Panc1 (cell line): ENCODE data around the gene CABP2. TPM values are rescaled to one million over a fixed set of nuclear protein-coding genes. Genes with fewer than 3 reads are reported as not detected.
"Not testable (repeated sequence)": the region's sequence is repeated elsewhere in the genome, so short reads cannot be mapped to it uniquely, and the experiment has no call there.

ENCODE experiments used
- ATAC-seq: fragments of 200-7000 bp; cut with Tn5 transposase; 2 replicates; pipeline ENCODE4 v1.9.1; 2020; ENCODE audit warnings: mild to moderate bottlenecking, moderate library complexity
- BruUV-seq: library from RNA; stranded (reverse); fragments of 400-500 nt; replicated peaks from 2 replicates; lab custom pipeline; 2021; lab: Mats Ljungman, UMichigan
- CTCF ChIA-PET: fragments of 300-600 bp; sonication (Branson Sonifier 250); formaldehyde crosslinking; loops from one replicate; lab custom pipeline; 2022; ENCODE audit warnings: antibody characterized with exemption; lab: Charles Lee
- POLR2A ChIA-PET: fragments of 300-600 bp; sonication (Branson Sonifier 250); formaldehyde crosslinking; loops from one replicate; lab custom pipeline; 2022; ENCODE audit warnings: antibody characterized with exemption; lab: Charles Lee
- DNase-seq: peaks from one replicate; pipeline ENCODE4 v3.0.0-alpha.2; 2010; ENCODE audit warnings: low read depth, low spot score
- H3K27ac ChIP-seq: 2 replicates; pipeline ENCODE4 v1.5.1; 2011; ENCODE audit warnings: mild to moderate bottlenecking, low read length, inconsistent platforms
- H3K27me3 ChIP-seq: fragments of 200-500 bp; sonication (Bioruptor generic); 2 replicates; pipeline ENCODE4 v1.6.0; 2014; ENCODE audit warnings: low read length, inconsistent platforms; ENCODE audit not compliant: control insufficient read depth, insufficient read depth
- H3K36me3 ChIP-seq: fragments of 200-500 bp; sonication (Bioruptor generic); 2 replicates; pipeline ENCODE4 v1.5.1; 2014; ENCODE audit warnings: inconsistent platforms, mild to moderate bottlenecking, low read length, moderate library complexity; ENCODE audit not compliant: control insufficient read depth, insufficient read depth
- H3K4me1 ChIP-seq: 2 replicates; pipeline ENCODE4 v1.5.1; 2011; ENCODE audit warnings: inconsistent platforms, mild to moderate bottlenecking, low read length, moderate library complexity; ENCODE audit not compliant: control insufficient read depth, insufficient read depth
- H3K4me3 ChIP-seq, 2 experiments: 2 replicates each; pipeline ENCODE4 v1.5.1; 2011 to 2012; ENCODE audit warnings: low read depth in 2 of 2, low read length in 2 of 2, mild to moderate bottlenecking in 2 of 2, inconsistent platforms in 1 of 2, moderate library complexity in 1 of 2
- H3K9me3 ChIP-seq: fragments of 200-500 bp; sonication (Bioruptor generic); 2 replicates; pipeline ENCODE4 v1.5.1; 2014; ENCODE audit warnings: low read depth, mild to moderate bottlenecking, inconsistent platforms, low read length, moderate library complexity; ENCODE audit not compliant: control insufficient read depth, insufficient read depth
- POLR2AphosphoS5 ChIP-seq: IDR thresholded peaks from 2 replicates; pipeline ENCODE4 v1.6.1; 2012; ENCODE audit warnings: mild to moderate bottlenecking, low read depth, low read length, moderate library complexity
- REST ChIP-seq, 2 experiments: IDR thresholded peaks; 2 replicates each; pipeline ENCODE4 v1.6.1; 2011 to 2012; ENCODE audit warnings: low read depth in 2 of 2, control low read depth in 1 of 2, low read length in 1 of 2, mild to moderate bottlenecking in 1 of 2, moderate library complexity in 1 of 2; ENCODE audit not compliant: insufficient read depth in 1 of 2
- SIN3A ChIP-seq: IDR thresholded peaks from 2 replicates; pipeline ENCODE4 v1.6.1; 2012; ENCODE audit warnings: low read depth, mild to moderate bottlenecking, low read length, moderate library complexity, borderline replicate concordance; ENCODE audit not compliant: insufficient read depth
- TCF7L2 ChIP-seq: IDR thresholded peaks from 2 replicates; pipeline ENCODE4 v1.6.1; 2011; ENCODE audit warnings: mild to moderate bottlenecking, low read depth, low read length, inconsistent platforms
- in situ Hi-C: cut with HindIII; loops from 2 replicates; pipeline ENCODE4 v1.10.0; 2016; ENCODE audit warnings: low sequenced_read_pairs, low pct_unique_long_range_greater_than_20kb
- intact Hi-C: fragments of 100-400 bp; cut with micrococcal nuclease; formaldehyde crosslinking; loops from one replicate; pipeline ENCODE4 v1.10.0; 2022; ENCODE audit not compliant: unreplicated experiment
- total RNA-seq: library from RNA; stranded (reverse); gene quantifications from one replicate; pipeline ENCODE4 v1.2.1, GENCODE V29; 2021; ENCODE audit not compliant: unreplicated experiment
- TF ChIP-seq, protein P1 (sequence below): fragments of 450-650 bp; IDR thresholded peaks from 2 replicates; pipeline ENCODE4 v1.5.1; 2017; ENCODE audit warnings: mild to moderate bottlenecking

The CABP2 gene
- total RNA-seq, 1 experiment from 2014 or later = not detected

DNA sequence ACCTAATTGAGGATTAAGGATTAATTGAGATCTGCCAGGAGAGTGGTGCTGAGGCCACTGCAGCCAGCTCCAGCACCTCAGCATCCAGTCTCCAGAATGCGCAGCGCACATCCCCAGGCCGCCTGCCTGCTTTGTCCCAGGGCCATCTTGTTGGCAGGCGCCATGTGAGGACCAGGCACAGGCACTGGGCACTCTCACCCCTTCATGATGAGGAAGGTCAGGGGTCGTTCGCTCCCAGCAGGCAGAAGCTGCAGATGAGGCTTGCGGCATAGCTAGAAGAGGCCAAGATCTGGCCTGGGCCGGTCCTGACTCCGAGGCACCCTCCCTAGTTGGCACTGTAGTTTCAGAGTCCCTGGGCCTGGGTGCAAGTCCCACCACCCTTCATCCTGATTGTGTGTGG is 6.4 kb downstream of the CABP2 start:
- ATAC-seq (no peak), DNase-seq (no peak)
- ChIA-PET CTCF (no interaction called here), POLR2A (no interaction called here)
- Histone ChIP-seq H3K4me3 (no peak overlapping the region), H3K36me3 (no peaks in the 10 kb centered on the region), H3K27ac (no peak overlapping the region), H3K4me1 (no peaks in the 10 kb centered on the region), H3K9me3 (no peaks in the 10 kb centered on the region), H3K27me3 (no peaks in the 10 kb centered on the region)
- in situ Hi-C loops (no loop called here), intact Hi-C loops (no loop called here)
- TF ChIP-seq REST (IDR thresholded peaks at IDR 0.05; ENCODE audit: insufficient read depth in 1 of 2, low read depth in 2 of 2, low read length in 1 of 2) (no peak), TCF7L2 (no peak)
- BruUV-seq = no TSS peak

DNA sequence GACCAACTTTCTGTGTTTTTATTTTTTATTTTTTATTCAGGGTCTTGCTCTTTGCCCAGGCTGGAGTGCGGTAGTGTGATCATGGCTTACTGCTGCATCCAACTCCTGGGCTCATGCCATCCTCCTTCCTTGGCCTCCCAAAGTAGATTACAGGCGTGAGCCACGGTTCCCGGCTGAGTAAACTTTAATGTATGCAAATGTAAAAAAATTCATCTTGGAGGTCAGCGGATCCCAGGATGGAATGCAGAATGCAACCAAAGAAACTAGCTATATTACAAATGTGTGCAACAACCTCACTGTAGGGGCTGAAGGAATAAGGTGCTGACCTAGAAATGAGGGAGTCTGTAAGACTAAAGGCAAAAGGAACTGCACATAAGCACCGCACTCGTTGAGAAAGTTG is 9.1 kb downstream of the CABP2 start:
- CTCF ChIA-PET = interaction anchor here (0.7 kb wide), 1 partner anchor 21 kb away, joined by 7 read pairs; no protein-coding TSS in a partner anchor

GRCh38 chr11:67511558-67511957 is 11.7 kb downstream of the CABP2 start:
- CTCF ChIA-PET, H3K4me1 ChIP-seq, BruUV-seq, intact Hi-C loops, ATAC-seq, DNase-seq, H3K36me3 ChIP-seq, H3K27me3 ChIP-seq, H3K9me3 ChIP-seq, in situ Hi-C loops, POLR2A ChIA-PET, H3K27ac ChIP-seq, H3K4me3 ChIP-seq: not testable (repeated sequence)

More for the DNA sequence above, 9.1 kb downstream of the CABP2 start:
- Histone ChIP-seq H3K36me3 (no peaks in the 10 kb centered on the region), H3K9me3 (no peaks in the 10 kb centered on the region), H3K4me1 (peaks cover 2% of the 10 kb centered on the region; the same call in 1 of the 2 replicates), H3K27me3 (no peaks in the 10 kb centered on the region), H3K4me3 (no peak overlapping the region), H3K27ac (no peak overlapping the region)
- DNase-seq = no peak
- in situ Hi-C loops (no loop called here), intact Hi-C loops (no loop called here)
- POLR2A ChIA-PET = no interaction called here
- ATAC-seq = no peak
- no TSS peak for BruUV-seq
- TF ChIP-seq, protein P1, sequence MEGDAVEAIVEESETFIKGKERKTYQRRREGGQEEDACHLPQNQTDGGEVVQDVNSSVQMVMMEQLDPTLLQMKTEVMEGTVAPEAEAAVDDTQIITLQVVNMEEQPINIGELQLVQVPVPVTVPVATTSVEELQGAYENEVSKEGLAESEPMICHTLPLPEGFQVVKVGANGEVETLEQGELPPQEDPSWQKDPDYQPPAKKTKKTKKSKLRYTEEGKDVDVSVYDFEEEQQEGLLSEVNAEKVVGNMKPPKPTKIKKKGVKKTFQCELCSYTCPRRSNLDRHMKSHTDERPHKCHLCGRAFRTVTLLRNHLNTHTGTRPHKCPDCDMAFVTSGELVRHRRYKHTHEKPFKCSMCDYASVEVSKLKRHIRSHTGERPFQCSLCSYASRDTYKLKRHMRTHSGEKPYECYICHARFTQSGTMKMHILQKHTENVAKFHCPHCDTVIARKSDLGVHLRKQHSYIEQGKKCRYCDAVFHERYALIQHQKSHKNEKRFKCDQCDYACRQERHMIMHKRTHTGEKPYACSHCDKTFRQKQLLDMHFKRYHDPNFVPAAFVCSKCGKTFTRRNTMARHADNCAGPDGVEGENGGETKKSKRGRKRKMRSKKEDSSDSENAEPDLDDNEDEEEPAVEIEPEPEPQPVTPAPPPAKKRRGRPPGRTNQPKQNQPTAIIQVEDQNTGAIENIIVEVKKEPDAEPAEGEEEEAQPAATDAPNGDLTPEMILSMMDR = no peak
- TF ChIP-seq REST (IDR thresholded peaks at IDR 0.05; ENCODE audit: insufficient read depth in 1 of 2, low read depth in 2 of 2, low read length in 1 of 2) (no peak), POLR2AphosphoS5 (no peak), TCF7L2 (no peak), SIN3A (no peak)
